Breast epithelium (tissue), 4 donors: ENCODE measurements around the gene FAM237A. TPM values are rescaled to one million over a fixed set of nuclear protein-coding genes. Genes with fewer than 3 reads are reported as not detected.

ENCODE experiments used
- DNase-seq, 2 donors: peaks; one replicate each; pipeline ENCODE4 v3.0.0-alpha.2; 2019; ENCODE audit warnings: low spot score in 2 of 2
- H3K27ac ChIP-seq, 2 donors: fragments of 200-600 bp; sonication (generic) in 1 of 2; one replicate each; pipeline ENCODE4 v1.5.1; 2016 to 2019; ENCODE audit warnings: mild to moderate bottlenecking in 1 of 2
- H3K27me3 ChIP-seq, 2 donors: fragments of 200-600 bp; sonication (generic) in 1 of 2; one replicate each; pipeline versions ENCODE4 v1.5.1 to v1.6.0; 2017 to 2019; ENCODE audit warnings: control low read depth in 1 of 2, mild to moderate bottlenecking in 1 of 2
- H3K36me3 ChIP-seq: fragments of 200-600 bp; one replicate; pipeline ENCODE4 v1.5.1; 2019
- H3K4me1 ChIP-seq, 2 donors: fragments of 200-600 bp; sonication (generic); one replicate each; pipeline ENCODE4 v1.5.1; 2016 to 2019; ENCODE audit warnings: control low read depth in 1 of 2
- H3K4me3 ChIP-seq, 3 donors: fragments of 200-600 bp; sonication (generic); 1 replicate in 2 of 3; 2 replicates in 1 of 3; pipeline ENCODE4 v1.5.1; 2016 to 2019; ENCODE audit warnings: mild to moderate bottlenecking in 3 of 3, moderate library complexity in 2 of 3
- H3K9me3 ChIP-seq, 2 donors: fragments of 200-600 bp; sonication (generic) in 1 of 2; one replicate each; pipeline ENCODE4 v1.5.1; 2016 to 2019; ENCODE audit warnings: control low read depth in 1 of 2
- POLR2A ChIP-seq: fragments of 450-650 bp; IDR thresholded peaks from one replicate; pipeline ENCODE4 v1.6.1; 2016; ENCODE audit warnings: antibody characterized with exemption, mild to moderate bottlenecking, moderate library complexity
- POLR2AphosphoS5 ChIP-seq, 3 donors: sonication (generic); formaldehyde crosslinking; IDR thresholded peaks; one replicate each; pipeline ENCODE4 v1.6.1; 2017; ENCODE audit warnings: antibody characterized with exemption in 3 of 3
- intact Hi-C: fragments of 100-400 bp; cut with DNase I; formaldehyde crosslinking; loops from one replicate; pipeline ENCODE4 v1.15.1; 2023; ENCODE audit warnings: low total_unique reads
- total RNA-seq, 3 donors: library from RNA; depleted of rRNA; stranded (reverse); fragments of >200 nt; gene quantifications; one replicate each; pipeline ENCODE4 v1.1.0, GENCODE V29; 2016
- TF ChIP-seq, protein P1 (sequence below), 3 donors: fragments of 450-650 bp; IDR thresholded peaks; one replicate each; pipeline ENCODE4 v1.5.1; 2016 to 2017; ENCODE audit warnings: antibody characterized with exemption in 3 of 3, mild to moderate bottlenecking in 3 of 3, moderate library complexity in 3 of 3

FAM237A gene
- total RNA-seq, 3 donors from 2014 or later = not detected

- intact Hi-C loops = no loop called here
- no peak for TF ChIP-seq POLR2A
- TF ChIP-seq POLR2AphosphoS5 (IDR thresholded peaks at IDR 0.05) = no peak
- TF ChIP-seq, protein P1, sequence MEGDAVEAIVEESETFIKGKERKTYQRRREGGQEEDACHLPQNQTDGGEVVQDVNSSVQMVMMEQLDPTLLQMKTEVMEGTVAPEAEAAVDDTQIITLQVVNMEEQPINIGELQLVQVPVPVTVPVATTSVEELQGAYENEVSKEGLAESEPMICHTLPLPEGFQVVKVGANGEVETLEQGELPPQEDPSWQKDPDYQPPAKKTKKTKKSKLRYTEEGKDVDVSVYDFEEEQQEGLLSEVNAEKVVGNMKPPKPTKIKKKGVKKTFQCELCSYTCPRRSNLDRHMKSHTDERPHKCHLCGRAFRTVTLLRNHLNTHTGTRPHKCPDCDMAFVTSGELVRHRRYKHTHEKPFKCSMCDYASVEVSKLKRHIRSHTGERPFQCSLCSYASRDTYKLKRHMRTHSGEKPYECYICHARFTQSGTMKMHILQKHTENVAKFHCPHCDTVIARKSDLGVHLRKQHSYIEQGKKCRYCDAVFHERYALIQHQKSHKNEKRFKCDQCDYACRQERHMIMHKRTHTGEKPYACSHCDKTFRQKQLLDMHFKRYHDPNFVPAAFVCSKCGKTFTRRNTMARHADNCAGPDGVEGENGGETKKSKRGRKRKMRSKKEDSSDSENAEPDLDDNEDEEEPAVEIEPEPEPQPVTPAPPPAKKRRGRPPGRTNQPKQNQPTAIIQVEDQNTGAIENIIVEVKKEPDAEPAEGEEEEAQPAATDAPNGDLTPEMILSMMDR (IDR thresholded peaks at IDR 0.05) = no peak
- Histone ChIP-seq H3K27me3 (no peaks in the 10 kb centered on the region), H3K27ac (no peak overlapping the region), H3K4me1 (no peaks in the 10 kb centered on the region), H3K4me3 (no peak overlapping the region), H3K36me3 (no peaks in the 10 kb centered on the region), H3K9me3 (no peaks in the 10 kb centered on the region)
- no peak for DNase-seq
These were observed 30.6 kb upstream of the FAM237A start for GRCh38 chr2:206611736-206612135.

GRCh38 chr2:206614811-206615210, 27.5 kb upstream of the FAM237A start:
- Histone ChIP-seq H3K4me1 (no peaks in the 10 kb centered on the region), H3K9me3 (no peaks in the 10 kb centered on the region), H3K36me3 (no peaks in the 10 kb centered on the region), H3K4me3 (no peak overlapping the region), H3K27me3 (no peaks in the 10 kb centered on the region), H3K27ac (no peak overlapping the region)
- no peak for DNase-seq
- intact Hi-C loops = no loop called here
- TF ChIP-seq, protein P1 (IDR thresholded peaks at IDR 0.05) = no peak
- TF ChIP-seq POLR2AphosphoS5 (IDR thresholded peaks at IDR 0.05) (no peak), POLR2A (no peak)

- H3K27me3 ChIP-seq = no peaks in the 10 kb centered on the region
- no peak overlapping the region for H3K4me3 ChIP-seq
- H3K9me3 ChIP-seq = no peaks in the 10 kb centered on the region
- intact Hi-C loops = no loop called here
- no peak for DNase-seq
- H3K36me3 ChIP-seq = no peaks in the 10 kb centered on the region
- no peak overlapping the region for H3K27ac ChIP-seq
- TF ChIP-seq, protein P1 (IDR thresholded peaks at IDR 0.05) = no peak
- TF ChIP-seq POLR2A (no peak), POLR2AphosphoS5 (IDR thresholded peaks at IDR 0.05) (no peak)
- H3K4me1 ChIP-seq = no peaks in the 10 kb centered on the region
These were observed 26.7 kb upstream of the FAM237A start for GRCh38 chr2:206615417-206616089.

GRCh38 chr2:206616151-206616550, 26.1 kb upstream of the FAM237A start:
- no peak for DNase-seq
- Histone ChIP-seq H3K27me3 (no peaks in the 10 kb centered on the region), H3K36me3 (no peaks in the 10 kb centered on the region), H3K4me3 (no peak overlapping the region), H3K27ac (no peak overlapping the region), H3K9me3 (no peaks in the 10 kb centered on the region), H3K4me1 (no peaks in the 10 kb centered on the region)
- intact Hi-C loops = no loop called here
- TF ChIP-seq, protein P1 (IDR thresholded peaks at IDR 0.05) = no peak
- TF ChIP-seq POLR2A = no peak
- TF ChIP-seq POLR2AphosphoS5 (IDR thresholded peaks at IDR 0.05) = no peak

DNA sequence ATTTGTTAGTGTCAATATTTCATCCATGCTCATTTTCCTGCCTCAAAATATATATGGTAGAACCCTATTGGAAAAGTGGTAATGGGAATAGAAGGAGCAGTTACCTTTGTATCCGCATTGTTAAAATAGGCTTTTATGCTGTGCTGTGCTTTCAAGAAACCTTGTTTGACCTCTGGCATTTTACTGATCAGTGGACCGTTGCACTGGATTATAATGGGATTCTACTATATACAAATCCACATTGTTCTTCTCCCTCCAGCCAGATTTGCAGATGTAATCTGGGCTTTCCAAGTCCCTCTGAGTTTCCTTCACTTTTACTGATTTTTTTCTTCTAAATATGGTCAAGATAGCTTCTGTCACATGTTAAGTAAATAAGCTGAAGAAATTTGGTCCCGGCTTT, 23.3 kb upstream of the FAM237A start:
- Histone ChIP-seq H3K27me3 (no peaks in the 10 kb centered on the region), H3K27ac (no peak overlapping the region), H3K4me1 (no peaks in the 10 kb centered on the region), H3K4me3 (no peak overlapping the region), H3K36me3 (no peaks in the 10 kb centered on the region), H3K9me3 (no peaks in the 10 kb centered on the region)
- no peak for TF ChIP-seq POLR2A
- TF ChIP-seq, protein P1 (IDR thresholded peaks at IDR 0.05) = no peak
- TF ChIP-seq POLR2AphosphoS5 (IDR thresholded peaks at IDR 0.05) = no peak
- intact Hi-C loops = no loop called here
- DNase-seq = no peak
